Measurements from ENCODE around the gene CCL4L2. TPM values are rescaled to one million over a fixed set of nuclear protein-coding genes. Genes with fewer than 3 reads are reported as not detected.
"Not testable (repeated sequence)": the region's sequence is repeated elsewhere in the genome, so short reads cannot be mapped to it uniquely, and the experiment has no call there.

Gene CCL4L2
- total RNA-seq, 1 experiment from 2014 or later: not detected

DNA sequence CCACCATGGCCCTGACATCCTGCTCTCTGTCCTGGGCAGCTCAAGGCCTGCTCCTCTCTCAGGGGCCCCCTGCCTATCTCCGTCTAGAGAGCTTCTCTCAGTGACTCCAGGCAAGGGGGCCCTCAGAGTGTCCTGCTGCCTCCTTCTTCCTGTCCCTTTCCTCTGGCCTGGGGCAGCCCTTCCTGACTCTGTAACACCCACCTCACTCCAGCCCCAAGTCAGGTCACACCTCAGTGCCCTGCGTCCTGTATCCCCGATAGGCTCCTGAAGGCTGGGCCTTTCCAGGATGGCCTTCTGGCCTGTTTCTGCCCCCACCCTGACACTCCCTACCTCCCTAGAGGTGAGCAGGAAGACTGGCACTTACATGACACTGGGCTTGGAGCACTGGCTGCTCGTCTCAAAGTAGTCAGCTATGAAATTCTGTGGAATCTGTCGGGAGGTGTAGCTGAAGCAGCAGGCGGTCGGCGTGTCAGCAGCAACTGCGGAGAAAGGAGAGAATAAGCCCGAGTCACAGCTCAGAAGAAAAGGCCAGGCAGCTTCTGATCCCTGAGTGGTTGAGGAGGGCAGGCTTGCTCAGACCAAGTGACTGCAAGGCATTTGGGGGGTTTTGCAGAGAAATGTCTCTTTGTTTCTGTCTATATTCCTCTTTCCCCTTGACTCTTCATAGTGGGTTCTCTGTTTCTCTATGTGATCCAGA lies 15.3 kb upstream of the CCL4L2 start:
- DNase-seq (ENCODE audit: low read depth): no peak

GRCh38 chr17:36196131-36196486 lies 14.8 kb upstream of the CCL4L2 start:
- no peak for DNase-seq (ENCODE audit: low read depth)

DNA sequence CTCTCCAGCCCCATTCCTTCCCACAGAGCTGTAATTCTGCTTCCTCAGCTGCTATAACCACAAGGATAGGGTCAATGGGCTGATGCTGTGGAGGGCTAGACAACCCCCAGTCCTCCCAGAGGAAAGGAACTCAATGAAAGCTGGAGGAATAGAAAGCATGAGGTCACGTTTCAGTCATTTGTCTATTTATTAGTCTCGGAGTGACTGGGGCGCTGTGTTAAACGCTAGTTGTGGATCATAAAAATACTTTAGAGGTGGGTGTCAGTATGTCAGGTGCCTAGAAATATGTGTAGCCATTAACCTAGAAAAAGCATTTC lies 13.5 kb upstream of the CCL4L2 start:
- no peak for DNase-seq (ENCODE audit: low read depth)

GRCh38 chr17:36198831-36199465 lies 11.9 kb upstream of the CCL4L2 start:
- no peak for DNase-seq (ENCODE audit: low read depth)

GRCh38 chr17:36201102-36201501 lies 9.8 kb upstream of the CCL4L2 start:
- not testable (repeated sequence) for DNase-seq (ENCODE audit: low read depth)

- DNase-seq (ENCODE audit: low read depth): not testable (repeated sequence)
These were observed 9.4 kb upstream of the CCL4L2 start for GRCh38 chr17:36201506-36201905.

GRCh38 chr17:36203335-36203734 lies 7.5 kb upstream of the CCL4L2 start:
- DNase-seq (ENCODE audit: low read depth): no peak

- no peak for DNase-seq (ENCODE audit: low read depth)
These were observed 6.0 kb upstream of the CCL4L2 start for GRCh38 chr17:36204724-36205500.

DNA sequence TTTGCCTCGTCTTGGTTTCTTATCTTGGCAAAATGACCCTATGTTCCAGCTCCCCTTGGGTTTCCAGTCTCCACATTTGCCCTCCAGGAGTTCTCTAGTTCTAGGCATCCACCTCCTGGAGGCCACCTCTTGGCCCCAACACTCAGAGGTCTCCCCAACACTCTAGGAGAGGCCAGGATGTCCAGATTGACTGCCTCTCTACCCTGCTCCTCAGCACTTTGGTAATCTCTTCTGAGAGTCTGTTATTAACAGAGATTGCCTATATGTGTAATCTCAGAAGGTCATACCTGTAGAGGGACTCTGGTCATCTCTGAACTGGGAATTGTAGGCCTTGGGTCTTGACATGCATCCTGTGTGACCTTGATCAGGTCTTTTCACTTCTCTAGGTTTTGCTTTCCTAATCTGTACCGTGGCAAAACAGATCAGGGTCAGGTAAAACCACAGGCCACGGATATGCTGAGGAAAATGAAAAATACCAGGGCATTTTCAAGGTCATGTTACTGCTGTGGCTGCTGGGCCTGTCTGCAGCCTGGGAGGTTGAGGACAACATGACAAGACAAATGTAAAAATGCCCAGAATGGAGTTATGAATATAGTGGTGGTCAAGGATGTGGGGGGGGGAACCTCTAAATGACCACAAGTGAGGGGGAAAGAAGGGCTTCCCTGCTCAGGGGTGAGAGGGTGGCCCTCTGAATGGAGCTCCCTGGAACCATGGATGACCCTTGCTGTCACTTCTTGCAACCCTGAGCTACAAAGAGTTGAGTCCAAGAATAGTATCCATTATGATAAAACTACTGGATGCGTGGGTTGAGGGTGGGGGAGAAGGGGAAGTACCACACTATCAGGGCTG lies 5.0 kb upstream of the CCL4L2 start:
- no peak for DNase-seq (ENCODE audit: low read depth)

- DNase-seq (ENCODE audit: low read depth): not testable (repeated sequence)
These were observed 4.4 kb upstream of the CCL4L2 start for GRCh38 chr17:36206486-36206821.

- not testable (repeated sequence) for DNase-seq (ENCODE audit: low read depth)
These were observed 3.5 kb upstream of the CCL4L2 start for GRCh38 chr17:36207383-36207782.

DNA sequence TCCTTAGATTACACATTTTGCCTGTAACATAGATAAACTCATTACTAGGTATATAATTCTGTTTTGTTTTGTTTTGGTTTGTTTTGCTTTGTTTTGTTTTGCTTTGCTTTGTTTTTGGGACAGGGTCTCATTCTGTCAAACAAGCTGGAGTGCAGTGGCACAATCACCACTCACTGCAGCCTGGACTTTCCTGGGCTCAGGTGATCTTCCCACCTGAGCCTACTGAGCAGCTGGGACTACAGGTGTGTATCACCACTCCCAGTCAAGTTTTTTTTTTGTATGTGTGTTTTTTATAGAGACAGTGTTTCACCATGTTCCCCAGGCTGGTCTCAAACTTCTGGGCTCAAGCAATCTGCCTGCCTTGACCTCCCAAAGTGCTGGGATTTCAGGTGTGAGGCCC lies 1.3 kb upstream of the CCL4L2 start:
- no peak for DNase-seq (ENCODE audit: low read depth)

- not testable (repeated sequence) for DNase-seq (ENCODE audit: low read depth)
These were observed 815 bp downstream of the CCL4L2 start for GRCh38 chr17:36211484-36212271.

DNA sequence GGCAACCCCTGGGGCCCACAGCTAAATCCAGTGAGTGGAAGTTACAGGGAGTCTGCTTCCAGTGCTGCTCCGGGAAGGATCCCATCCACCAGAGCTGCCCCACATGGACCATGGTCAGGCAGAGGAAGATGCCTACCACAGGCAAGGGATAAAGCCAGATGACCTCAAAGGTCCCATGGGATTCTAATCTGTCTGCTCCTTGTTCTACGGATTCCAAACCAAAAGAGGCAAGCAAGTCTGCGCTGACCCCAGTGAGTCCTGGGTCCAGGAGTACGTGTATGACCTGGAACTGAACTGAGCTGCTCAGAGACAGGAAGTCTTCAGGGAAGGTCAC lies 1.4 kb downstream of the CCL4L2 start:
- DNase-seq (ENCODE audit: low read depth): no peak

DNA sequence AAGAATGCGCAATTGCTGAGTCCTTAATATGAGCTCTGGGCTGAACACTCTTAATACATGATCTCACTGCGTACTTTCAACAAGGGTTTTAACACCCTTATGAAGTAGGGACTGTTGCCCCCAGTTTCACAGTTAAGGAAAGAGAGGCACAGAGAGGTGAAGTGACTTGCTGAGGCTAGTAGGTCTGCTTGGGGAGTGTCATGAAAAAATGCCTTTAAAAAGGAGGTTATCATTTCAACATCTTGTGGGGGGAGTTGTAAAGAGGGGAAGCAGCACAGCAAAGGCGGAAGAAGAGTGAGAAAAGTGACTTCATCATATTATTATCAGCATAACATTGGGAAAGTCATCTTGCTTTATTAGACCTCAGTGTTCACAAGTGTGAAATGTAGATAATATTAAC lies 2.1 kb downstream of the CCL4L2 start:
- DNase-seq (ENCODE audit: low read depth): no peak

DNA sequence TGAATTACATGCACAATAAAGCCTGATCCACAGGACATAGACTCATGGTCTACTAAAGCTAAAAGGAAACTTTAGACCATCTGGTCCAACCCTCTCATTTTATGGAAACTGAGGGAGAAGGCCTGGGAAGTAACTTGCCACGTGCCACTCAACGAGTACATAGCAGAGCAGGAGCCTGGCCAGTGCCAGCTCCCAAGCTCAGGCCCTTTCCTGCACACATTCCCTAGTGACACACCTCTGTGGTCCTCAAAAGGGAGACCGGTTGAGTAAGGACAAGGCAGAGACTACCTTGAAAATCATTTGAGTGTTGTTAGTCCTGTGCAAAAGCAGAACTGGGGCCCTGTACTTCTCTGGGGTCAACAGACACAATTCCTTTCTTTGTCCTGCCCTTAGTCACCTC lies 2.8 kb downstream of the CCL4L2 start:
- DNase-seq (ENCODE audit: low read depth): no peak

- DNase-seq (ENCODE audit: low read depth): no peak
These were observed 4.1 kb downstream of the CCL4L2 start for GRCh38 chr17:36214918-36215317.

DNA sequence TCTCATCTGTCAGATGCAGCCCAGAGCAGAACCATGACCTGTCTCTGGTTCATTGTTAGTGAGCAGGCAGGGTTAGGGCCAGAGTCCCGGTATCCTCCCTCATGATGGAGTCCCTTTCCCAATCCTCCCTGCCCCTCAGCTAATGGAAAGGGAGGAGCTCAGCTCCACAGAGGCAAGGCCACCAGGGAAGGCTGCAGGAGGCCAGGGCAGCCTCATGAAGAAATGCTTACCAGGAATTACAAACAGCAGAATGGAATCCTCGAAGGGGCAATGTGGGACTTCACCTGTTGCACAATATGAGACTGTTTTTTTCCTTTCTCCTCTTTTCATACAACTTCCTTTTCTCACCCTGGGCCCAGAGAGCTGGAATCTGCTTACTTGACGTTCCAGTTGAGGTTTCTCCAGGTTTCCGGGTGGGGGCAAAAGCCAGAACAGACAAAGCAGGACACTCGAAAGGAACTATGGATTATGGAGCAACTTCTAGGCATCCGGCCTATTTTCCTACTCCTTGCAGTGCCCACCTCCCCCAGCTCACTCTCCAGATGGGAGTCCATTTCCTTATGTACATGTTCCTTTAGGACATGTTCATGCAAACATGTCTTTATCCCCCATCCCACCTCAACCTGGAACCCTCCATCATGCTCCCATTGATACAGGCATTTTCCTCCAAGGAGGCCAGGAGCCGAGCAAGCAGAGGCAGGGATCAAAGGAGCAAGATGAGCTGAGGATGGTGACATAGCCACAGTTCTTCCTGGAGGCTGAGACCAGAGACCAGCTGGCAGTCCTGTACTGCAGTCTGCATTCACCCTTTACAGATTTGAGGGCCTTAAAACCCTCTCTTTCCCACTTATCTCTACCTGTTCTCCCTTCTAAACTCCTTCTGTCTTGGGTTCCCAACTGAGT lies 4.8 kb downstream of the CCL4L2 start:
- not testable (repeated sequence) for DNase-seq (ENCODE audit: low read depth)

- DNase-seq (ENCODE audit: low read depth): not testable (repeated sequence)
These were observed 8.7 kb downstream of the CCL4L2 start for GRCh38 chr17:36219556-36219955.

Measured in RPMI7951 (cell line).